GM12878 (cell line): Measurements from ENCODE around the gene COQ4. TPM values are rescaled to one million over a fixed set of nuclear protein-coding genes. Genes with fewer than 3 reads are reported as not detected.

ENCODE experiments used
- ATAC-seq: fragments of 200-7000 bp; cut with Tn5 transposase; 3 replicates; pipeline ENCODE4 v1.9.1; 2020; ENCODE audit warnings: mild to moderate bottlenecking, moderate library complexity
- BruUV-seq: library from RNA; stranded (reverse); fragments of 400-500 nt; replicated peaks from 2 replicates; lab custom pipeline; 2021; lab: Mats Ljungman, UMichigan
- CTCF ChIA-PET: fragments of 300-600 bp; sonication (Branson Sonifier 250); formaldehyde crosslinking; extraction: SDS; loops from one replicate; lab custom pipeline; 2021; ENCODE audit warnings: inconsistent platforms; lab: Yijun Ruan, JAX
- POLR2A ChIA-PET: fragments of 350-600 bp; formaldehyde crosslinking; extraction: SDS; loops from one replicate; lab custom pipeline; 2021; ENCODE audit warnings: inconsistent platforms; lab: Charles Lee
- RAD21 ChIA-PET: fragments of 300-600 bp; sonication (Branson Sonifier 250); formaldehyde crosslinking; loops from one replicate; lab custom pipeline; 2023; ENCODE audit warnings: antibody characterized with exemption; ENCODE audit not compliant: unreplicated experiment; lab: Charles Lee
- SMC1A ChIA-PET: fragments of 300-600 bp; sonication (Branson Sonifier 250); formaldehyde crosslinking; loops from one replicate; lab custom pipeline; 2023; ENCODE audit not compliant: unreplicated experiment, uncharacterized antibody; lab: Charles Lee
- DNase-seq: peaks from one replicate; pipeline ENCODE4 v3.0.0-alpha.2; 2011; ENCODE audit warnings: low read depth, low spot score
- FAIRE-seq: peaks from 3 replicates; lab custom pipeline; 2011; peaks lifted over from hg19 to GRCh38; lab: Jason Lieb, UNC
- H2AFZ ChIP-seq: 2 replicates; pipeline ENCODE4 v1.6.0; 2011; ENCODE audit warnings: low read depth, low read length, control low read depth; ENCODE audit not compliant: control insufficient read depth
- H3K27ac ChIP-seq: 2 replicates; pipeline ENCODE4 v1.5.1; 2011; ENCODE audit warnings: control low read depth; ENCODE audit not compliant: control insufficient read depth, insufficient read depth
- H3K27me3 ChIP-seq, 2 experiments: replicated peaks in 1 of 2; 2 replicates each; pipeline versions ENCODE4 v1.6.0 to v1.6.1; 2011; ENCODE audit warnings: low read length in 1 of 2; ENCODE audit not compliant: control insufficient read depth in 2 of 2, insufficient read depth in 2 of 2
- H3K36me3 ChIP-seq, 2 experiments: 2 replicates each; pipeline ENCODE4 v1.5.1; 2011; ENCODE audit warnings: low read length in 1 of 2; ENCODE audit not compliant: control insufficient read depth in 2 of 2, insufficient read depth in 2 of 2
- H3K4me1 ChIP-seq: 2 replicates; pipeline ENCODE4 v1.6.1; 2011; ENCODE audit warnings: mild to moderate bottlenecking, low read length, moderate library complexity, mixed read lengths; ENCODE audit not compliant: control insufficient read depth, insufficient read depth
- H3K4me2 ChIP-seq: 2 replicates; pipeline ENCODE4 v1.6.0; 2011; ENCODE audit warnings: control low read depth; ENCODE audit not compliant: control insufficient read depth, insufficient read depth
- H3K4me3 ChIP-seq: fragments of 200-600 bp; sonication (generic); 2 replicates; pipeline ENCODE4 v1.5.1; 2016
- H3K79me2 ChIP-seq: 2 replicates; pipeline ENCODE4 v1.6.0; 2011; ENCODE audit warnings: low read length; ENCODE audit not compliant: control insufficient read depth, insufficient read depth
- H3K9ac ChIP-seq: 2 replicates; pipeline ENCODE4 v1.8.0; 2011; ENCODE audit warnings: low read length, control low read depth, mixed read lengths; ENCODE audit not compliant: control insufficient read depth, insufficient read depth
- H3K9me3 ChIP-seq: replicated peaks from 3 replicates; pipeline ENCODE4 v1.5.1; 2011; ENCODE audit warnings: mild to moderate bottlenecking, low read length; ENCODE audit not compliant: control insufficient read depth, insufficient read depth
- H4K20me1 ChIP-seq: 2 replicates; pipeline ENCODE4 v1.6.0; 2011; ENCODE audit not compliant: control insufficient read depth, insufficient read depth
- E4F1 ChIP-seq: fragments of 450-650 bp; IDR thresholded peaks from 2 replicates; pipeline ENCODE4 v1.6.1; 2018; ENCODE audit warnings: borderline replicate concordance, mild to moderate bottlenecking; ENCODE audit not compliant: partially characterized antibody
- FOXK2 ChIP-seq: fragments of 450-650 bp; IDR thresholded peaks from 2 replicates; pipeline ENCODE4 v1.6.1; 2017; ENCODE audit warnings: mild to moderate bottlenecking, moderate library complexity
- IKZF1 ChIP-seq: fragments of 450-650 bp; conservative IDR thresholded peaks from 2 replicates; pipeline ENCODE4 v1.6.1; 2017; ENCODE audit warnings: antibody characterized with exemption, mild to moderate bottlenecking
- NKRF ChIP-seq: fragments of 450-650 bp; conservative IDR thresholded peaks from 2 replicates; pipeline ENCODE4 v1.6.1; 2017; ENCODE audit warnings: mild to moderate bottlenecking, moderate library complexity
- SUPT20H ChIP-seq: IDR thresholded peaks from 2 replicates; pipeline ENCODE4 v1.6.1; 2011; ENCODE audit warnings: low read depth, mild to moderate bottlenecking, low read length, moderate library complexity, borderline replicate concordance; ENCODE audit not compliant: control insufficient read depth
- TCF3 ChIP-seq: IDR thresholded peaks from 2 replicates; pipeline ENCODE4 v1.6.1; 2012; ENCODE audit warnings: low read depth, mild to moderate bottlenecking, low read length, borderline replicate concordance; ENCODE audit not compliant: insufficient read depth
- ZBTB11 ChIP-seq: fragments of 450-650 bp; formaldehyde crosslinking; IDR thresholded peaks from 2 replicates; pipeline ENCODE4 v1.5.0; 2022; ENCODE audit warnings: mild to moderate bottlenecking, missing genetic modification characterization
- ZNF207 ChIP-seq: fragments of 450-650 bp; IDR thresholded peaks from 2 replicates; pipeline ENCODE4 v1.6.1; 2014; ENCODE audit warnings: antibody characterized with exemption, mild to moderate bottlenecking, borderline replicate concordance
- WGBS: methylation state at CpG from one replicate; pipeline ENCODE4 v1.1.6; 2016; ENCODE audit warnings: low lambda C conversion rate; ENCODE audit not compliant: insufficient replicate concordance, insufficient coverage; ENCODE audit errors: missing lambda C conversion rate; 5-methylcytosine and 5-hydroxymethylcytosine counted together
- in situ Hi-C: fragments of 300-500 bp; cut with MboI; formaldehyde crosslinking; loops from 9 replicates; pipeline ENCODE4 v1.14.3; 2018; ENCODE audit warnings: mixed read lengths
- intact Hi-C: fragments of 100-400 bp; cut with micrococcal nuclease; formaldehyde crosslinking; loops from one replicate; pipeline ENCODE4 v1.14.2; 2022; ENCODE audit not compliant: unreplicated experiment
- polyA plus RNA-seq, 11 experiments: library from polyadenylated mRNA; depleted of rRNA in 4 of 11; unstranded in 6 of 11; stranded (reverse) in 5 of 11; fragments of >200 nt; fragmentation: Nextera tagmentation in 4 of 11; fragmentation: Illumina TruSeq in 1 of 11; extraction: Ambion mirVana in 4 of 11; extraction: Trizol in 1 of 11; gene quantifications; 1 replicate in 1 of 11; 2 replicates in 10 of 11; pipeline versions ENCODE4 v1.2.1 to v1.2.3, GENCODE V29; 2011 to 2016; ENCODE audit warnings: inconsistent platforms in 2 of 11, missing spikeins in 2 of 11, low read depth in 1 of 11
- total RNA-seq, 4 experiments: library from RNA; depleted of rRNA in 3 of 4; stranded (reverse); fragments of >200 nt in 3 of 4; fragmentation: Illumina TruSeq in 1 of 4; extraction: Trizol in 1 of 4; gene quantifications; 2 replicates each; pipeline versions ENCODE4 v1.2.1 to v1.2.3, GENCODE V29; 2013 to 2021

COQ4 gene
- total and polyA plus RNA-seq, 10 of the 15 experiments (the other 5 are each of a cell fraction or from before 2014, with no cell fraction given): 3.8 to 64.1 (median 38.6) TPM

GRCh38 chr9:128316421-128316820 lies 6.2 kb upstream of the COQ4 start (continued):
- TF ChIP-seq ZBTB11 (CRISPR knock-in tag) (no peak), NKRF (no peak), ZNF207 (no peak), TCF3 (no peak), IKZF1 (no peak), SUPT20H (no peak)
- TF ChIP-seq, all 136 proteins: peak for 0

GRCh38 chr9:128317629-128318028 lies 5.0 kb upstream of the COQ4 start:
- intact Hi-C loops: no loop called here
- H3K36me3 ChIP-seq: peaks cover 4 to 15% of the 10 kb centered on the region in 2 experiments
- ChIA-PET POLR2A (no interaction called here), RAD21 (no interaction called here), SMC1A (interaction anchor here (0.7 kb wide), 1 partner anchor 586 kb away, joined by 3 read pairs; no protein-coding TSS in a partner anchor), CTCF (no interaction called here)
- ATAC-seq: no peak
- no peak overlapping the region for H3K9ac ChIP-seq
- H2AFZ ChIP-seq: no peak overlapping the region
- H3K4me3 ChIP-seq: no peak overlapping the region
- H3K27me3 ChIP-seq: no peaks in the 10 kb centered on the region
- H3K4me2 ChIP-seq: no peak overlapping the region
- BruUV-seq: no TSS peak
- H3K27ac ChIP-seq: no peak overlapping the region
- peaks cover 6% of the 10 kb centered on the region for H3K4me1 ChIP-seq
- no peaks in the 10 kb centered on the region for H3K9me3 ChIP-seq
- TF ChIP-seq FOXK2: no peak
- TF ChIP-seq E4F1: no peak
- no peak for TF ChIP-seq ZNF207
- TF ChIP-seq, all 136 proteins: peak for 0
- in situ Hi-C loops: no loop called here
- H4K20me1 ChIP-seq: no peaks in the 10 kb centered on the region
- no peak for DNase-seq
- WGBS: 88% methylated on average over 2 of the region's 2 CpGs
- H3K79me2 ChIP-seq: peaks cover 12% of the 10 kb centered on the region
- FAIRE-seq: no peak
